ENCODE results near the gene MKRN3.
"Not testable (repeated sequence)": the region's sequence is repeated elsewhere in the genome, so short reads cannot be mapped to it uniquely, and the experiment has no call there.

MKRN3 gene

DNA sequence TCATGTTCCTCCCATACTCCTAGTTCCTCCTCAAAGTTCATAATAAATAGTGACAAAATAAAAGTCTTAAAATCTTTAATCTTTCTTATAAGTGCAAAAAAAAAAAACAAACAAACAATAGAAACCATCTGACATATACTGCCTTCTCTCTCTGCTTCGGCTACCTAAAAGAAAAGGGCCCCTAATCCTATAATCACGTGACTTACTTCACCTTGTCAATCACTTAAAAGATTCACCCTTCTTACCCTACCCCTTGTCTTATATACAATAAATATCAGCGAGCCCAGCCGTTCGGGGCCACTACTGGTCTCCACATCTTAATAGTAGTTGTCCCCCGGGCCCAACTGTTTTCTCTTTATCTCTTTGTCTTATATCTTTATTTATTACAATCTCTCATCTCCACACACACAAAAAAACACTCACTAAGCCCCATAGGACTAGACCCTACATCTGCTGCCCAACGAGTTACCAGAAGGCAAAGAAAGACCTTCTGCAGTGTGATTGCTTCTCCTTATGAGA is 28.8 kb downstream of the MKRN3 start:
- no peak for DNase-seq

DNA sequence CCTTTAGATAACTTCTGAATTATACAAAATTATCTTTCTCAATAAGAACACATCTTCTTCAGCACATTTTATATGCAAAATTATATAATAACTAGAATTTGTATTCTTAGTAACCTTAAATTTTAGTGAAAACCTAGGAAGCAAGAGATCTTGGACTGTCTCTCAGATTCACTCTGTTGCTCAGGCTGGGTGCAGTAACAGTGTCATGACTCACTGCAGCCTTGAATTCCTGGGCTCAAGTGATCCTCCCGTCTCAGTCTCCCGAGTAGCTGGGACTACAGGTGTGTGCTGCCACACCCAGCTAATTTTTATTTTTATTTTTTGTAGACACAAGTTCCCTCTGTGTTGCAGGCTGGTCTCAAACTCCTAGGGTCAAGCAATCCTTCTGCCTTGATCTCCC is 29.9 kb downstream of the MKRN3 start:
- no peak for DNase-seq

- no peak for DNase-seq
Measured at GRCh38 chr15:23596736-23597135, 31.3 kb downstream of the MKRN3 start.

DNA sequence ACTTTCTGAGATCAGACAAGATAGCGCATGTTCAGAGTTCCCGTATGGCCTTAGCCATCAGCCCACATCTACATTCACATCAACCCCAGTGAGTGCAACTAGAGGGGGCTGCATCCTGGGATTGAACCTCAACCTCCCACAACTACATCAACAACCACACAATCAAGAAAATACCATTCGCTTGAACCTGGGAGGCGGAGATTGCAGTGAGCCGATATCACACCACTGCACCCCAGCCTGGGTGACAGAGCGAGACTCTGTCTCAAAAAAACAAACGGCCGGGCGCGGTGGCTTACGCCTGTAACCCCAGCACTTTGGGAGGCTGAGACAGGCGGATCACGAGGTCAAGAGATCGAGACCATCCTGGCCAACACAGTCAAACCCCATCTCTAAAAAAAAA is 31.8 kb downstream of the MKRN3 start:
- DNase-seq, result not testable (repeated sequence)

DNA sequence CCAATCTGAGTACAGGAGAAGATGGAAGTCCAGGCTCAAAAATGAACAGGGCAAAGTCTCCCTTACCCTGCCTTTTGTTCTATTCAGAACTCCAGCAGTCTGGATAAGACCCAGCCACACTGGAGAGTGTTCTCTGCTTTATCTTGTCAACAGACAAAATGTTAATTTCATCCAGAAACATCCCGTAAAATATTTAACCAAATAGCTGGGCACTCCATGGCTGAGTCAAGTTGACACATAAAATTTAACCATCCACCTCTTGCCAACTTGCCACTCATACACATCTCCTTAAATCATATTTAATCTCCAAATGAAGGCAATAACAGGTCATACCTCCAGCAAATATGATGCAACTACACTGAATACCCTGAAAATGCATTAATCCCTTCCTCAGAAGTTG is 33.6 kb downstream of the MKRN3 start:
- DNase-seq, result no peak

GRCh38 chr15:23602124-23602523 is 36.6 kb downstream of the MKRN3 start:
- no peak for DNase-seq

DNA sequence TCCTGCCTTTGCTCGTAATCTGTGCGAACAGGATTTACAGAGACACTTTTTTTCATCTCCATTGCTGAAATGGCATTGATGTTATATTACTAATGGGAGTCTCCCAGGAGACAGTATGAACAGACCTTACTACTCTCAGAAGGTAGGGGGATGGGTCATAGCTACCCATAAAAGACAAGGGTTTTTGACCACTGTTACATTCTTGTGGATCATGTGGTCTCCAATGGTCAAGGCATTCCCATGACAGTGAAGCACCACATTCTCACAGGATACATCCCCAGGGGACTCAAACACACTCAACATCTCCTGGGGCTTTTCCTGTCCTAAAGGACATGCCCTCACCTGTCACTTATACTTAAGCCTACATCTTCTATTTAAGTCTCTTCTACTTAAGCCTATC is 40.8 kb downstream of the MKRN3 start:
- DNase-seq, result no peak

DNA sequence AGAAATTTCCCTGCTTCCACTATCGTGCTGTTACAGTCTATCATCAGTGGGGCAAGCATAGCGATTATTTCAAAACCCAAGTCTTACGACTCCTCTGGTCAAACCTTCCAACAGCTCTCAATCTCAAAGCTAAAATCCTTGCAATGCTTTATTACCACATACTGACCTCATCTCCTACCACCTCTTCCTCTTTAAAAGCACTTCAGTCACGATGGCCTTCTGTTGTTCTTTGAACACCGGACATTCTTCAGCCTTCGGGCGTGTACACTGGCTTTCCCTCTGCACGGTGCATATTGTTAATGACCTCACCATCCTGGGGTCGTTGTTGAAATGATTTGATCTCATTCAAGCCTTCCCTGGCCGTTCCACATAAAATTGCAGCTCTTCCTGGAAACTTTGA is 51.1 kb downstream of the MKRN3 start:
- DNase-seq, result no peak
